Measurements from ENCODE around the gene PRDM5. TPM values are rescaled to one million over a fixed set of nuclear protein-coding genes. Genes with fewer than 3 reads are reported as not detected.

The PRDM5 gene
- total RNA-seq, 1 experiment from 2014 or later = 5.1 TPM

GRCh38 chr4:120685756-120686278 lies 236.7 kb downstream of the PRDM5 start:
- no peak overlapping the region for H2AFZ ChIP-seq (ENCODE audit: low read depth, low read length, poor library complexity, severe bottlenecking)
- H4K20me1 ChIP-seq (ENCODE audit: insufficient read depth) = no peaks in the 10 kb centered on the region
- no peaks in the 10 kb centered on the region for H3K4me1 ChIP-seq (ENCODE audit: control insufficient read depth in 1 of 2, insufficient read depth in 2 of 2, low read length in 2 of 2)
- TF ChIP-seq POLR2AphosphoS5 (IDR thresholded peaks at IDR 0.05; ENCODE audit: low read depth, low read length) (no peak), YY1 (IDR thresholded peaks at IDR 0.05; ENCODE audit: extremely low read depth, insufficient replicate concordance, low read depth, low read length) (no peak), ZBTB33 (IDR thresholded peaks at IDR 0.05; ENCODE audit: extremely low read depth, insufficient replicate concordance, low read length) (no peak), FOSL1 (IDR thresholded peaks at IDR 0.05; ENCODE audit: low read depth) (no peak), SP1 (IDR thresholded peaks at IDR 0.05; ENCODE audit: low read depth) (no peak), CEBPB (IDR thresholded peaks at IDR 0.05; ENCODE audit: low read depth) (no peak), SRF (IDR thresholded peaks at IDR 0.05; ENCODE audit: low read depth) (no peak), ZFX (IDR thresholded peaks at IDR 0.05) (no peak)
- no peaks in the 10 kb centered on the region for H3K9me3 ChIP-seq (ENCODE audit: control insufficient read depth in 1 of 2, insufficient read depth in 1 of 2, low read depth in 1 of 2, low read length in 2 of 2)
- H3K79me2 ChIP-seq (ENCODE audit: insufficient read depth, low read length) = no peaks in the 10 kb centered on the region
- no peak overlapping the region for H3K27ac ChIP-seq (ENCODE audit: low read depth, low read length)
- BruUV-seq (replicated peaks) = no TSS peak
- H3K9ac ChIP-seq (ENCODE audit: low read length) = no peak overlapping the region
- ChIA-PET RAD21 (ENCODE audit: low non-redundant PET in 1 of 2, low total read pairs in 2 of 2, uncharacterized antibody in 2 of 2, unreplicated experiment in 2 of 2) (no interaction called here), CTCF (no interaction called here), POLR2A (no interaction called here)
- DNase-seq (ENCODE audit: low read depth, low spot score) (no peak), ATAC-seq (no peak)
- no peaks in the 10 kb centered on the region; the same call in 1 of the 2 replicates for H3K9me2 ChIP-seq (ENCODE audit: insufficient read depth)
- no peaks in the 10 kb centered on the region for H3K36me3 ChIP-seq (ENCODE audit: control insufficient read depth in 1 of 2, insufficient read depth in 2 of 2, low read length in 2 of 2)
- no peak overlapping the region for H3K4me2 ChIP-seq (ENCODE audit: low read length)
- H3K4me3 ChIP-seq (replicated peaks in 1 of 2; ENCODE audit: low read depth in 1 of 2, low read length in 2 of 2) = no peak overlapping the region
- no peaks in the 10 kb centered on the region for H3K27me3 ChIP-seq (ENCODE audit: insufficient read depth, low read length)
- intact Hi-C loops (cut with micrococcal nuclease) = no loop called here
